GM18507 (cell line): ENCODE data around the gene CARF.

Experiments
- DNase-seq: peaks from one replicate; pipeline ENCODE4 v3.0.0; 2011; ENCODE audit warnings: low read depth; ENCODE audit not compliant: insufficient read length; ENCODE audit errors: extremely low spot score
- FAIRE-seq: peaks from 2 replicates; lab custom pipeline; 2011; peaks lifted over from hg19 to GRCh38; lab: Jason Lieb, UNC

Gene CARF

DNA sequence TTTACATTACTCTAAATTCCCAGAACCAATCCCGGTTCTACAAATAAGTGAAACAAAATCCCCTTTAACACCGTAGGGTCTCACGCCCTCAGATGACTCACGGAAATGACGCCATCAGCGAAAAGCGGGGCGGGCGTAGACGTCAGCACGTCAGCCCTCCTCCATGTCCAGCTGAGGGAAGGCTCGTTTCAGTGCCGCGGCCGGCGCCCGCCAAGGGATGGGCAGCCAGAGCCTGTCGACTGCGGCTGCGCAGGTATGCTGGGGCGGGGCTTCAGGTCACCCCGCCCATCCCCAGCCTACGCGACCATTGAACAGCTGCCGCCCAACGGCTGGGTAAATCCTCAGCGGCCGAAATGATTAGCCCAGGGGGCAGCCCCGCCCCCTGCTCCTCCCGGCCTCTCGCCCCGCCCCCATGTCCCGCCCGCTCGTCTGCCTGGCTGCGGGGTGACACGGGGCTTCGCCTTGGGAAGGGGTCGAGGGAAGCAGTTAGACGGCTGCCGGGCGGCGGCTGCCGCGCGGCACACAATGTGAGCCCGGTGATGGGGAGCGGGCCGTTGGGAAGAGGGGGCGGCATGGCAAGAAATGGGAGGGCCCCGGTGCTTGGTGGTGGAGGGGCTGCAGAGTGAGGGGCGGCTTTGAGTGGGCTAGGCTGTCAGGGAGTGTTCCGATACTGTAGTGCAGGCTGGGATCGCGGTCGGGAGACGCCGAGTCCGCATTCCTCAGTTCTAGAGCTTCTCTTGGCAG lies 102.6 kb downstream of the CARF start, which contains the start of gene NBEAL1:
TSS of gene NBEAL1 (plus strand) at position 420 of the 744 bp plus-strand sequence. CDS start 1,510 bp downstream, outside the sequence.
- FAIRE-seq (peak; percentile 100), DNase-seq (peak; percentile 94)

DNA sequence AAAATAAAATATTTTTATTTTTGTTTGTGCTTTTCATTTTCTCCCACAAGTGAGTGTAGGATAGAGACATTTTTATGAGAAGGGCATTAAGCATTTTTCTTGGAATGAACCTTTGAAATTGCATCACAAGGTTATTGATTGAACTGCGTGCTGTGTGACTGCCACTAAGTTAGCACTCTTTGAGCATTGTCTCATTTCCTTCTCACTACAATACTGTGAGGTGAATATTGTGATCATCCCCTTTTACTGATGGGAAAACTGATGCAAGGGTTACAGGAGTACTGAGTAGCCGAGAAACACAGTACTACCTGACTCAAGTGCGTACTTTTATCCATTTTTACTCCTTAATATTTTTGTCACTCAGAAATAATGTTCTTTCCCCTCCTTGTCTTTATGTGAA lies 104.6 kb downstream of the CARF start:
- FAIRE-seq (no peak), DNase-seq (no peak)

DNA sequence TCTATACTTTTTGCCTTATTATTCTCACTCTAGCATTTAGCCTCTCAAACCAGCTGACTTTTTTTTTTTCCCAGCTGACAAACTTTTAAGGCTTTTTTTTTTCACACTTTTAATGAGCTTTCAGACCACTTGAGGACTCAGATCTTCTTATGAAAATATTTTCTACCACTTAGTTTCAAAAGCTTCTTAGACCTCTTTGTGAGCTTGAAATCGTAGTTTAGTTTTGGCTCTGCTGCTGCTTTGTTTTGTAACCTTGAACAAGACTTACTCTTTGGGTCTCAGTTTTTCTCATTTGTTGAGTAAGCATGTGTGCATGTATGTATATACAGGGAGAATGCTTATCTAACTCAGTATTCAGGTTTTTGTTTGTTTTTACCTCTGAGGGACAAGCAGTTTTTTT lies 106.1 kb downstream of the CARF start:
- FAIRE-seq (peak; percentile 68), DNase-seq (no peak)

DNA sequence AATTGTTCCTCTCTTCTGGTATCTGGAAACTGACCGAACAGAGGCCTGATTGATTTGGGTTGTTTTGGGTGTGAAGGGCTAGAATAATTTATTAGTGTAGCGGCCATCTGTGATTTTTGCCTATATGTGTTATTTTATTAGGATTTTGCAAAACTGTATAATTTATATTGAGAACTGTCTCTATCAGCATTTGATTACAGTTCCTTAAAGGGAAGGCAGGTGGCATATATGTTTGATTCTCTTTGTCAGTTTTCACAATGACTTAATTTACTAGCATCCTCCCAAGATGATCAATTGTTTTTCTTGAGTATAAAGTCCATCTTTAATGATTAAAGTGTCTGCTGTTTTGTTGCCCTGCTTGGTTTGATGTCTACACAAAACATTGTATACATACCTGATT lies 107.1 kb downstream of the CARF start:
- FAIRE-seq (no peak), DNase-seq (no peak)

DNA sequence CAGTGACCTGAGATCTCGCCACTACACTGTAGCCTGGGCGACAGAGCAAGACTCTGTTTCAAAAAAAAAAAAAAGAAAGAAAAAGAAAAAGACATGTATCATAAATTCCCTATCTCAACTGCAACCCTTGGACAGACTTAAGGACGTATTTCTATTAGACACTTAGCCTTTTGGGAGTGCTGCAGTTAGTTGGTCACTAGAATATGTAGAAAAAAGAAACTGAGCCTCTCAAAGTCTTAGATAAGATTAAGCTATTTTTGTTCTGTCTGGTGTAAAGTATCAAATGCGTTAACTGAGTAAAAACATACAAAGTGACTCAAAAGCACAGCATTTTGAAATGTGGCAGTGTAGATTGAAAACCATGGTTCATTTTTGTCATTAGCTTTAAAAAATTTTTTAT lies 109.9 kb downstream of the CARF start:
- DNase-seq (no peak), FAIRE-seq (no peak)

DNA sequence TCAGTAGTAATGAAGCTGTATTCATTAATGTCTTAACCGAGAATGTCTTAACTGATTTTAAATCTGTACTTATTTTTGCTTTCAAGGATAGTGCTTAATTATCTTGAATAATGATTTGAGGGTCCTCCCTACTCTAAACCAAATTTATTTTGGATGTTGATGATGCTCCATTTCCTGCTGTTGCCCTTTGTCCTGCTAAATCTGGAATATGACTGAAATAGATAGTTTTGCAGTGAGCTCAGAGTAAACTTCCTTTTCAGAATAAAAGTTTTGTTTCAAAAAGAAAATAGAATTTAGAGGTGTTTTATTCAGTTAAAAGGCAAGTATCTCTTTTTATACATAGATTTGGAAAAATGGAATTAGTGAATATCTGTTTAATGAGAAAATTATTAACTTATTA lies 110.7 kb downstream of the CARF start:
- DNase-seq (no peak), FAIRE-seq (no peak)

DNA sequence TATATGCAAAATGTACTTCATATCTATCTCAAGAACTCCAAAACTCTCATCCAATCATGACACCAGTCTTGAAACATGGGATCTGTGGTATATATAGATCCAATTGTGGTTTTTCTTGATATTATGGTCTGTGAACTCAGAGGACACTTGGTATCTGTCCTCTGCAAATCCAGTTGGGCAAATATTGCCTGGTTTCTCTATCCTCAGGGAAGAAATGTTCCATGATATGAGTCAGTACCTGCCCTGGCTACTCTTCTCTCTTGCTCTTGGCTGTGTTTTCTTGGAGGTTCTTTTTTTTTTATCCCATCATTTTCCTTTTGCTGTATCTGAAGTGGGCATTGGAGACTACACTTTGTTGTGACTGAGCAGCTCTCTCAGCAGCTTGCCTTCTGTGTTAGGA lies 113.5 kb downstream of the CARF start:
- FAIRE-seq (no peak), DNase-seq (no peak)

DNA sequence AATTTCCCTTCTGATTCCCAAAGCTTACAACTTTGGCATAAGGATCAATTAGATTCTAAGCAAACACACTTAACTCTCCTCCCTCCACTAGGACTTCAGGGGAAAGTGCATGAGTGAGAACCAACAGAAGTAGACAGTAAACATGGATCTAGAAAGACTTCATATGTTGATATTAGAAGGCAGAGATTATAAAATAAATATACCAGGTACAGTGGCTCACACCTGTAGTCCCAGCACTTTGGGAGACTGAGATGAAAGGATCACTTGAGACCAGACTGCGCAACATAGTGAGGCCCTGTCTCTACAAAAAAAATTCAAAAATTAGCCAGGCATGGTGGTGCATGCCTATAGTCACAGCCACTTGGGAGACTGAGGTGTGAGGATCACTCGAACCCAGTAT lies 118.5 kb downstream of the CARF start:
- no peak for FAIRE-seq

DNA sequence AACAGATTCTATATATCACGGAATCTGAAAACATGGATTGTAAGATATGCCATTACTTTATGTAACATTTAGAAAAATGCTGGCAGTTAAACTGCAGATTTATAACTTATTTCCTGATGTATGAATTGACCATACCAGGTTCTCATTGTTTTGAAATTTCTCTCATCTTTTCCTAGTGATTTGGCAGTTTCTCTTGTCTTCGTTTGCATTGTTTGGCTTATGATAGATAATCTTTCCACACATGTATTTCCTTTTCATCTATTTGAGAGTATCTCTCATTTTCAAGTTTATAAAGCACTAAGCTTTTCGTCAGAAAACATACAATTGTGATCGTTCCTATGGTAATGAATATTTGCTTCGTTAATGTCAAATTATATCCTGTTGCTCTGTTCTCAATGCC lies 118.9 kb downstream of the CARF start:
- peak; percentile 46 for FAIRE-seq

More for the DNA sequence above, 118.5 kb downstream of the CARF start:
- no peak for DNase-seq

DNA sequence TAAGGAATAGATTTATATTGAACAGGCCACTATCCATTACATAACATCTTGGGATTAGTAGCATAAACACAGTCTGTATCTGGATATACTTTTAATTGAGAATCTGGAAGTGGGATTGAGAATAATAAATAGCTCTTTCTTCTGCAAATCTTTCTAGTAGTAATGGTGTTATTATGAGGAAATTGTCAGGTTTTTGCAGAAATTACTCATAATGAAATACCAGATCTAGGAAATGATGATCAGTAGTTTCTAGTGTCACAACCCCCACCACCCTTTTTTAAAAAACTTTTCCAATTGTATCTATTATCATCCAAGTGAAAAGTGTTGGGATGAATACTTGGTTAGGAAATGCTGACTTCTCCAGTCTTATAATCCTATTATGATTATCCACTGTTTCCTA lies 121.3 kb downstream of the CARF start:
- DNase-seq (no peak), FAIRE-seq (no peak)

More for the DNA sequence above, 118.9 kb downstream of the CARF start:
- DNase-seq: no peak

DNA sequence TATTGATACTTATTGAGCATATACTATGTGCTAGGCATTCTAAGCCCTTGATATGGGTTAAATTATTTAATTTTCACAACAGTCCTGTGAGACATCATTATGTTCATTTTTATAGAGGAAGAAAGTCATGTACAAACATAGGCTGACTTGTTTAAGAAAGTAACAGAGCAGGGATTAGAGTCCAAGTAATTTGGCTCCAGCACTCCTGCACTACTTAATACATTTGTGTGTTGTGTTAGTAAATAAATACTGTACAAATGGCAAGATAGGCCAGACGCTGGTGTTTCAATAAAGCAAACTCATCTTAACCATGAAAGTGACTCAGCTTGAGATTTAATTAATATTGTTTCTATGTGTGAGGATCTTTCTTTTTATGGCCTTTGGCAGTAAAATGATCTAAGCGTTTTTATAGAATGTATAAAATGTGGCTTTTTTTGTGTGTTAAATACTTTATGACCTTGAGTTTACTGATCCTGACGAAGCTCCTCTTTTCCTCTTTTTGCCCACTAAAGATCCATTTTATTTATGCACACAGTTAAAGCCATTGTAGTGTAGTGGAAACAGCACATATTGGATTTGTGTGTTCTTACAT lies 123.9 kb downstream of the CARF start:
- DNase-seq (no peak), FAIRE-seq (peak; percentile 31)
